ENCODE results near the gene EEFSEC. TPM values are rescaled to one million over a fixed set of nuclear protein-coding genes. Genes with fewer than 3 reads are reported as not detected.
A peak's percentile ranks its signal among the peaks of the same experiment; 100 is the strongest.

EEFSEC gene
- total RNA-seq, 1 experiment from 2014 or later: 9.6 TPM

GRCh38 chr3:128297401-128298138 lies 144.3 kb downstream of the EEFSEC start:
- intact Hi-C loops (cut with micrococcal nuclease): no loop called here

GRCh38 chr3:128301186-128302023 lies 148.1 kb downstream of the EEFSEC start:
- no peak for DNase-seq
- Histone ChIP-seq H3K27me3 (ENCODE audit: low read length) (no peaks in the 10 kb centered on the region), H3K36me3 (ENCODE audit: low read depth, low read length) (no peaks in the 10 kb centered on the region), H2AFZ (ENCODE audit: low read length) (no peak overlapping the region), H3K4me2 (ENCODE audit: low read length) (no peak overlapping the region), H3K4me1 (ENCODE audit: insufficient read depth, low read length) (peaks cover 6% of the 10 kb centered on the region; the same call in 1 of the 2 replicates), H3K27ac (ENCODE audit: low read length) (no peak overlapping the region), H3K9ac (ENCODE audit: low read length) (no peak overlapping the region), H4K20me1 (ENCODE audit: low read length) (no peaks in the 10 kb centered on the region), H3K4me3 (ENCODE audit: low read length) (no peak overlapping the region), H3K79me2 (ENCODE audit: low read length) (no peaks in the 10 kb centered on the region), H3F3A (ENCODE audit: low read length, unreplicated experiment) (no peaks in the 10 kb centered on the region), H3K9me2 (replicated peaks; ENCODE audit: low read length) (no peaks in the 10 kb centered on the region), H3K9me3 (ENCODE audit: low read length) (no peaks in the 10 kb centered on the region)
- no peak for TF ChIP-seq EZH2 (IDR thresholded peaks at IDR 0.05; ENCODE audit: low read length, unreplicated experiment)
- no peak for TF ChIP-seq EZH2phosphoT487 (IDR thresholded peaks at IDR 0.05; ENCODE audit: borderline replicate concordance, low read length)
- TF ChIP-seq CTCF (conservative IDR thresholded peaks at IDR 0.05; ENCODE audit: low read depth, low read length): no peak
- no peak for ATAC-seq
- CTCF ChIA-PET: no interaction called here
- BruUV-seq (replicated peaks): no TSS peak
- POLR2A ChIA-PET (ENCODE audit: unreplicated experiment): no interaction called here
- intact Hi-C loops (cut with micrococcal nuclease): loop anchor here (10.0 kb wide), 3 partner anchors 123 to 283 kb away; no protein-coding TSS in a partner anchor

More at GRCh38 chr3:128297401-128298138, 144.3 kb downstream of the EEFSEC start:
- Histone ChIP-seq H3K4me1 (ENCODE audit: insufficient read depth, low read length) (peaks cover 6% of the 10 kb centered on the region; the same call in 1 of the 2 replicates), H2AFZ (ENCODE audit: low read length) (no peak overlapping the region), H4K20me1 (ENCODE audit: low read length) (no peaks in the 10 kb centered on the region), H3F3A (ENCODE audit: low read length, unreplicated experiment) (no peaks in the 10 kb centered on the region), H3K27ac (ENCODE audit: low read length) (no peak overlapping the region), H3K4me2 (ENCODE audit: low read length) (no peak overlapping the region), H3K9ac (ENCODE audit: low read length) (no peak overlapping the region), H3K36me3 (ENCODE audit: low read depth, low read length) (no peaks in the 10 kb centered on the region), H3K4me3 (ENCODE audit: low read length) (no peak overlapping the region), H3K79me2 (ENCODE audit: low read length) (no peaks in the 10 kb centered on the region), H3K9me2 (replicated peaks; ENCODE audit: low read length) (no peaks in the 10 kb centered on the region), H3K27me3 (ENCODE audit: low read length) (no peaks in the 10 kb centered on the region), H3K9me3 (ENCODE audit: low read length) (no peaks in the 10 kb centered on the region)
- ATAC-seq (no peak), DNase-seq (peak; percentile 40)
- ChIA-PET POLR2A (ENCODE audit: unreplicated experiment) (no interaction called here), CTCF (no interaction called here)
- BruUV-seq (replicated peaks): no TSS peak
- TF ChIP-seq CTCF (conservative IDR thresholded peaks at IDR 0.05; ENCODE audit: low read depth, low read length) (no peak), EZH2phosphoT487 (IDR thresholded peaks at IDR 0.05; ENCODE audit: borderline replicate concordance, low read length) (no peak), EZH2 (IDR thresholded peaks at IDR 0.05; ENCODE audit: low read length, unreplicated experiment) (no peak)

Data from PC-3 (cell line).